Spleen (tissue), 11 donors: ENCODE data around the gene IGSF21. TPM values are rescaled to one million over a fixed set of nuclear protein-coding genes. Genes with fewer than 3 reads are reported as not detected.

Experiments
- DNase-seq: peaks from one replicate; pipeline ENCODE4 v3.0.0-alpha.2; 2020
- H3K27ac ChIP-seq, 8 donors: fragments of 200-600 bp; sonication (generic) in 7 of 8; 1 replicate in 4 of 8; 2 replicates in 4 of 8; pipeline versions ENCODE4 v1.5.0 to v1.8.0; 2016 to 2021; ENCODE audit warnings: inconsistent platforms in 4 of 8, mild to moderate bottlenecking in 4 of 8, moderate library complexity in 1 of 8
- H3K27me3 ChIP-seq, 7 donors: fragments of 200-600 bp; sonication (generic) in 6 of 7; replicated peaks in 1 of 7; 1 replicate in 4 of 7; 2 replicates in 3 of 7; pipeline versions ENCODE4 v1.5.0 to v1.8.0; 2016 to 2021; ENCODE audit warnings: inconsistent platforms in 3 of 7, mild to moderate bottlenecking in 1 of 7
- H3K36me3 ChIP-seq, 6 donors: fragments of 200-600 bp; sonication (generic) in 5 of 6; 1 replicate in 4 of 6; 2 replicates in 2 of 6; pipeline versions ENCODE4 v1.5.0 to v1.8.0; 2016 to 2021; ENCODE audit warnings: inconsistent platforms in 2 of 6
- H3K4me1 ChIP-seq, 6 donors: fragments of 200-600 bp; sonication (generic) in 5 of 6; 1 replicate in 3 of 6; 2 replicates in 3 of 6; pipeline versions ENCODE4 v1.5.0 to v1.8.0; 2016 to 2021; ENCODE audit warnings: inconsistent platforms in 3 of 6
- H3K4me3 ChIP-seq, 8 donors: fragments of 200-600 bp; sonication (generic) in 7 of 8; 1 replicate in 4 of 8; 2 replicates in 4 of 8; pipeline versions ENCODE4 v1.5.0 to v1.8.0; 2016 to 2021; ENCODE audit warnings: inconsistent platforms in 4 of 8, mild to moderate bottlenecking in 4 of 8, moderate library complexity in 2 of 8
- H3K9me3 ChIP-seq, 8 donors: fragments of 200-600 bp; sonication (generic) in 7 of 8; 1 replicate in 4 of 8; 2 replicates in 4 of 8; pipeline versions ENCODE4 v1.5.0 to v1.8.0; 2016 to 2021; ENCODE audit warnings: inconsistent platforms in 4 of 8
- POLR2A ChIP-seq, 3 donors: fragments of 450-650 bp; IDR thresholded peaks; one replicate each; pipeline ENCODE4 v1.5.1; 2017; ENCODE audit warnings: antibody characterized with exemption in 3 of 3, mild to moderate bottlenecking in 1 of 3
- POLR2AphosphoS5 ChIP-seq, 3 donors: sonication (generic); formaldehyde crosslinking; IDR thresholded peaks; one replicate each; pipeline ENCODE4 v1.5.1; 2017; ENCODE audit warnings: antibody characterized with exemption in 3 of 3
- WGBS, 5 donors: extraction: QIAGEN DNeasy Blood & Tissue Kit in 3 of 5; methylation state at CpG; one replicate each; pipeline versions ENCODE4 v1.1.5 to v1.1.7; 2013 to 2018; 5-methylcytosine and 5-hydroxymethylcytosine counted together
- intact Hi-C: fragments of 100-400 bp; cut with DNase I; formaldehyde crosslinking; loops from one replicate; pipeline ENCODE4 v1.15.0; 2023; ENCODE audit warnings: low total_unique reads
- polyA plus RNA-seq, 3 donors: library from polyadenylated mRNA; stranded (reverse); fragments of 200-250 nt; gene quantifications; one replicate each; pipeline ENCODE4 v1.2.1, GENCODE V29; 2013
- total RNA-seq, 7 donors: library from RNA; depleted of rRNA in 3 of 7; stranded (reverse); fragments of >200 nt in 3 of 7; fragmentation: NEBNext Ultra II Directional in 4 of 7; extraction: Animal tissue kit (Norgen Biotek cat#: 25700) in 4 of 7; gene quantifications; one replicate each; pipeline versions ENCODE4 v1.1.0 to v1.2.1, GENCODE V29; 2016 to 2021
- TF ChIP-seq, protein P1 (sequence below), 11 experiments: fragments of 200-600 bp in 7 of 11; fragments of 450-650 bp in 4 of 11; sonication (generic) in 4 of 11; IDR thresholded peaks in 8 of 11; conservative IDR thresholded peaks in 3 of 11; 1 replicate in 7 of 11; 2 replicates in 4 of 11; pipeline versions ENCODE4 v1.4.0 to v1.8.0; 2016 to 2021; ENCODE audit warnings: antibody characterized with exemption in 11 of 11, inconsistent platforms in 4 of 11, mild to moderate bottlenecking in 1 of 11
- donor health status: healthy with polysubstance abuse.
- donor health status: DM: no; HTN: no; CAD: no; lungs with moderate emphysema.
- donor health status: DM: no; HTN: no; CAD: no.
- donor health status: Bipolar disorder and iron deficiency.
- donor health status: healthy.
- donor health status: DM: no; HTN: no; CAD: no.
- donor health status: DM: yes; HTN: yes; CAD: no.

IGSF21 gene
- total and polyA plus RNA-seq, 10 donors, result 1.6 to 35.0 (median 20.6) TPM

DNA sequence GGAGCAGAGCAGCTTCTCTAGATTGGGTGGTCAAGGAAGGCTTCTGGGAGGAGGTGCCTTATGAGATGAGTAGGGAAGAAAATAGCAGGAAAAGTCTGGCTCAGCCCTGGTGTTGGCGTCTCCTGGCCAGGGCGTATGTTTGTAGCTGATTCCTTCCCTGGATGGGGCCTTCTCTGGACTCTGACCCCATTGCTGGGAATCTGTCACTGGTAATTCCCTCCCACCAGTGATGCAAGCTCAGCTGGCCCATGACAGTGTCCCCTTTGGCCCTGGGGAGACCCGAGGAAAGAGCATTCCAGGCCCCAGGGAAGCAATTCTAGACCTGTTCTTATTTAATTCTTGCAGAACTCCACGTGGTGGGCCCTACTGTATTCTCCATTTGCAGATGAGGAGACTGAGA, 20.7 kb downstream of the IGSF21 start:
- intact Hi-C loops, result no loop called here

DNA sequence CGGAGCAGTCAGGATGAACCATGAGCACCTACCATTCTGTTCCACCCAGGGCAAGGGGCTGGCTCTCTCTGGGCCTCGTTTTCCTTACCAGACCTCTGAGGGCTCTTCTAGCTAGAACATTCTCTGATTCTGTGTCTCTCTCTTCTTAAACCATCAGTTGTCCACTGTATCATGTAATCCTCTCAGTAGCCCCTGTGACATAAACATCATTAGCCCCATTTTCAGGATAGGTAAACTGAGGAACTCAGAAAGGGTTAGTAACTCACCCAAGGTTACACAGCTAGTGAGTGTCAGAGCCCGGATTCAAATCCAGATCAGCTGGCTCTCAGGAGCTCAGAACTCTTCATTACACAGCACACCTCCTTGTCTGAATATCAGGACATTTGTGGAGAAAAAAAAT, 22.8 kb downstream of the IGSF21 start:
- H3K36me3 ChIP-seq, result no peaks in the 10 kb centered on the region
- H3K4me3 ChIP-seq, result no peak overlapping the region
- H3K27ac ChIP-seq, result no peak overlapping the region
- DNase-seq, result no peak
- no peaks in the 10 kb centered on the region for H3K9me3 ChIP-seq
- H3K27me3 ChIP-seq, result peaks cover 0 to 48% (median 5%) of the 10 kb centered on the region in 7 donors
- no peaks in the 10 kb centered on the region for H3K4me1 ChIP-seq
- no peak for TF ChIP-seq POLR2A (IDR thresholded peaks at IDR 0.05)
- intact Hi-C loops, result no loop called here
- 44 to 69% (median 58%) methylated on average over 3 of the region's 3 CpGs for WGBS, 5 donors

More for the DNA sequence above, 20.7 kb downstream of the IGSF21 start:
- 49 to 55% (median 52%) methylated on average over 4 of the region's 4 CpGs for WGBS, 5 donors
- Histone ChIP-seq H3K4me1 (no peaks in the 10 kb centered on the region), H3K36me3 (no peaks in the 10 kb centered on the region), H3K9me3 (no peaks in the 10 kb centered on the region), H3K27ac (no peak overlapping the region), H3K27me3 (peaks cover 0 to 40% (median 3%) of the 10 kb centered on the region in 7 donors), H3K4me3 (no peak overlapping the region)
- TF ChIP-seq, protein P1, sequence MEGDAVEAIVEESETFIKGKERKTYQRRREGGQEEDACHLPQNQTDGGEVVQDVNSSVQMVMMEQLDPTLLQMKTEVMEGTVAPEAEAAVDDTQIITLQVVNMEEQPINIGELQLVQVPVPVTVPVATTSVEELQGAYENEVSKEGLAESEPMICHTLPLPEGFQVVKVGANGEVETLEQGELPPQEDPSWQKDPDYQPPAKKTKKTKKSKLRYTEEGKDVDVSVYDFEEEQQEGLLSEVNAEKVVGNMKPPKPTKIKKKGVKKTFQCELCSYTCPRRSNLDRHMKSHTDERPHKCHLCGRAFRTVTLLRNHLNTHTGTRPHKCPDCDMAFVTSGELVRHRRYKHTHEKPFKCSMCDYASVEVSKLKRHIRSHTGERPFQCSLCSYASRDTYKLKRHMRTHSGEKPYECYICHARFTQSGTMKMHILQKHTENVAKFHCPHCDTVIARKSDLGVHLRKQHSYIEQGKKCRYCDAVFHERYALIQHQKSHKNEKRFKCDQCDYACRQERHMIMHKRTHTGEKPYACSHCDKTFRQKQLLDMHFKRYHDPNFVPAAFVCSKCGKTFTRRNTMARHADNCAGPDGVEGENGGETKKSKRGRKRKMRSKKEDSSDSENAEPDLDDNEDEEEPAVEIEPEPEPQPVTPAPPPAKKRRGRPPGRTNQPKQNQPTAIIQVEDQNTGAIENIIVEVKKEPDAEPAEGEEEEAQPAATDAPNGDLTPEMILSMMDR (IDR thresholded peaks at IDR 0.05 in 8 of 11, conservative IDR thresholded peaks at IDR 0.05 in 3 of 11), result no peak
- no peak for TF ChIP-seq POLR2AphosphoS5 (IDR thresholded peaks at IDR 0.05)
- TF ChIP-seq POLR2A (IDR thresholded peaks at IDR 0.05), result no peak
- no peak for DNase-seq

DNA sequence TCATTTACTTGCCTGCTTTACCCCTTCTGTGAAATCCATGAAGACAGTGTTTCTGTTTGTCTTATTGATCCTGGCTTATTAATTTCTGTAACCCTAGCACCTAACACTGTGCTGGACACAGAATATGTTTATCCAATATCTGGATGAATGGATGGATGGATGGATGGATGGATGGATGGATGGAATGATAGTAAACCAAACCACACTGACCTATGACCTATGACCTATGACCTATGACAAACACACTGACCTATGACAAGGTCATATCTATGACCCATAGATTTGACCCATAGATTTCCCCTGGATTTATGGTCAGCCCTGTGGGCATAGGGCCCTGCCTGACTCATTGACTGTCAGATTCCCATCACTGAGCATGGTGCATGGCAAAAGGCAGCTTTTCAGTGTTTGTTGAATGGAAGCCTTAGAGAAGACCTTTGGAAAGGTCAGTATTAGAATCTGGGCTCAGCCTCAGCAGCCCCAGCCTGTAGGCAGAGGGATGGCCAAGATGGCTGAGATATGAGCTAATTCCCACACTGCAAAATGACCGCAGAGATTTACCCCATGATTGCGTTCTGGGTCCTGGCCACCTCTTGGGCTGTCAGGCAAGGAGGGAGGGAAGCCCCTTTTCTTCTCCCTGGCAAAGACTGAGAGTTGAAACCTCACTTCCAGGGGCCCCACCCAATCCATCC, 24.6 kb downstream of the IGSF21 start:
- H3K27ac ChIP-seq, result no peak overlapping the region
- no peaks in the 10 kb centered on the region for H3K36me3 ChIP-seq
- no peaks in the 10 kb centered on the region for H3K4me1 ChIP-seq
- DNase-seq, result no peak
- 56 to 88% (median 83%) methylated on average over 2 of the region's 2 CpGs for WGBS, 5 donors
- no peak overlapping the region for H3K4me3 ChIP-seq
- TF ChIP-seq POLR2AphosphoS5 (IDR thresholded peaks at IDR 0.05) (no peak), POLR2A (IDR thresholded peaks at IDR 0.05) (no peak)
- TF ChIP-seq, protein P1 (IDR thresholded peaks at IDR 0.05 in 8 of 11, conservative IDR thresholded peaks at IDR 0.05 in 3 of 11), result no peak
- H3K27me3 ChIP-seq, result peaks cover 0 to 46% (median 5%) of the 10 kb centered on the region in 7 donors
- H3K9me3 ChIP-seq, result no peaks in the 10 kb centered on the region
- intact Hi-C loops, result no loop called here

DNA sequence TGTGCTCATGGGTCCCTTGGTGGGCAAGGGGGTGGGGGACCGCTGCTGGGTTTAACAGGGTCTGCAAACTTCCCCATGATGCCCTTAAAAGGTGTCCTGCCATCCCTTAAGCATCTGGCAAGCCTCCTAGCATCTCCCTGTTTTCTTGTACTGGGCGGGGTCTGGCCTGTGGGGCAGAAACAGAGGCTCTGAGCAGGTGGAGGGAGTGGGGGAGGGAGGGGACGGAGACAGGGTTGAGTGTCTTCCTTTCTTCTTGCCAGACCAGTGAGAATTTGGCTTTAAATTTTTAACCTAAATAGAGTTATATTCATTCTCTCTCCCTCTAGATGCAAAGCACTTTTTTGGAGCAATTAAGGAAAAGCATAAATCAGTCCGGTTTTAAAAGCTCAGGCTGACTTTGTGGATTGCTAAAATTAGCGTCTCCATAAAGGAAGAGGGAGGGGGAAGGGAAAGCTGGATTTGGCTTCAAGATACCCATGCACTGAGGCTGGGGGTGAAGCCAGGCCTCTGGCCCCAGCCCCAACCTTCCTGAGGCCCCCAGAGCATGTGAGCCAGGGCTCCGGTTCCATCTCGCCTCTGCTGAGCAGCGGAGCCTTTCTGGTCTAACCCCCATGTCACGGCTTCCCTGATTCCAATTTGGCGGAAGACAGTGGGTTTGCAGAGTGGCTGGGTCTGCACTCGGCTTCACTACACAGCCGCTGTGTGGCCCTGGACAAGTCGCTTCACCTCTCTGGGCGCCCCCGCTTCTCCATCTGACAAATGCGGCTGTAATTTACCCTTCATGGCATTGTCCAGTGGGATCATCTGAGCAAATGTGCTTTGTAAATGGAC, 25.3 kb downstream of the IGSF21 start:
- H3K4me3 ChIP-seq, result no peak overlapping the region
- H3K27me3 ChIP-seq, result peaks cover 0 to 53% (median 5%) of the 10 kb centered on the region in 7 donors
- H3K36me3 ChIP-seq, result no peaks in the 10 kb centered on the region
- H3K9me3 ChIP-seq, result no peaks in the 10 kb centered on the region
- DNase-seq, result no peak
- H3K4me1 ChIP-seq, result no peaks in the 10 kb centered on the region
- 52 to 56% (median 56%) methylated on average over 16 of the region's 16 CpGs for WGBS, 5 donors
- no peak overlapping the region for H3K27ac ChIP-seq
- TF ChIP-seq POLR2A (IDR thresholded peaks at IDR 0.05), result no peak
- TF ChIP-seq, protein P1 (IDR thresholded peaks at IDR 0.05 in 8 of 11, conservative IDR thresholded peaks at IDR 0.05 in 3 of 11), result no peak
- intact Hi-C loops, result no loop called here
